K562 (cell line): Measurements from ENCODE around the gene ORMDL2. TPM values are rescaled to one million over a fixed set of nuclear protein-coding genes. Genes with fewer than 3 reads are reported as not detected.
A peak's percentile ranks its signal among the peaks of the same experiment; 100 is the strongest.

Experiments used
- AFF1 ChIP-seq, 2 experiments: fragments of 450-650 bp; IDR thresholded peaks; 2 replicates each; pipeline ENCODE4 v1.6.1; 2018; ENCODE audit warnings: mild to moderate bottlenecking in 2 of 2, low read depth in 1 of 2; ENCODE audit not compliant: partially characterized antibody in 2 of 2
- ARID2 ChIP-seq: fragments of 450-650 bp; IDR thresholded peaks from 2 replicates; pipeline ENCODE4 v1.6.1; 2017; ENCODE audit warnings: antibody characterized with exemption, mild to moderate bottlenecking
- GATAD2A ChIP-seq: fragments of 450-650 bp; IDR thresholded peaks from 2 replicates; pipeline ENCODE4 v1.6.1; 2017
- HEY1 ChIP-seq: fragments of 250-450 bp; sonication (Bioruptor Pico); IDR thresholded peaks from 2 replicates; pipeline ENCODE4 v1.5.0; 2020; ENCODE audit warnings: mild to moderate bottlenecking, moderate library complexity, borderline replicate concordance
- IFI16 ChIP-seq: fragments of 250-450 bp; sonication (Bioruptor Pico); IDR thresholded peaks from 2 replicates; pipeline ENCODE4 v2.1.2; 2022; ENCODE audit warnings: mild to moderate bottlenecking, inconsistent platforms
- KHSRP ChIP-seq: fragments of 450-650 bp; IDR thresholded peaks from 2 replicates; pipeline ENCODE4 v1.6.1; 2017
- MCM2 ChIP-seq: fragments of 450-650 bp; IDR thresholded peaks from 2 replicates; pipeline ENCODE4 v1.6.1; 2017; ENCODE audit warnings: low read depth, mild to moderate bottlenecking
- NCOA2 ChIP-seq, 2 experiments: fragments of 450-650 bp; IDR thresholded peaks; 2 replicates each; pipeline ENCODE4 v1.6.1; 2018; ENCODE audit warnings: mild to moderate bottlenecking in 2 of 2, moderate library complexity in 1 of 2; ENCODE audit not compliant: partially characterized antibody in 2 of 2
- NELFE ChIP-seq: IDR thresholded peaks from 2 replicates; pipeline ENCODE4 v1.6.1; 2011; ENCODE audit warnings: mild to moderate bottlenecking; ENCODE audit not compliant: insufficient read depth, insufficient read length
- NONO ChIP-seq, 2 experiments: fragments of 200-400 bp in 1 of 2; fragments of 450-650 bp in 1 of 2; formaldehyde crosslinking in 1 of 2; IDR thresholded peaks; 2 replicates each; pipeline ENCODE4 v1.6.1; 2017; ENCODE audit warnings: low read depth in 2 of 2, mild to moderate bottlenecking in 2 of 2, moderate library complexity in 2 of 2, low read length in 1 of 2
- PREB ChIP-seq: sonication (generic); formaldehyde crosslinking; IDR thresholded peaks from 2 replicates; pipeline ENCODE4 v1.8.1; 2023; ENCODE audit warnings: mild to moderate bottlenecking, missing genetic modification reagents
- SP2 ChIP-seq: IDR thresholded peaks from 2 replicates; pipeline ENCODE4 v1.6.1; 2011; ENCODE audit warnings: mild to moderate bottlenecking, low read depth, low read length, moderate library complexity; ENCODE audit not compliant: poor library complexity, severe bottlenecking; ENCODE audit errors: extremely low read depth
- SRSF3 ChIP-seq: fragments of 200-400 bp; formaldehyde crosslinking; IDR thresholded peaks from 2 replicates; pipeline ENCODE4 v1.6.1; 2016; ENCODE audit warnings: mild to moderate bottlenecking, low read length, moderate library complexity; ENCODE audit not compliant: insufficient read depth
- TEAD2 ChIP-seq: fragments of 450-650 bp; IDR thresholded peaks from 2 replicates; pipeline ENCODE4 v1.6.1; 2016; ENCODE audit warnings: missing genetic modification characterization, control low read depth, missing compliant biosample characterization
- THRAP3 ChIP-seq: fragments of 450-650 bp; IDR thresholded peaks from 2 replicates; pipeline ENCODE4 v1.6.1; 2016; ENCODE audit warnings: mild to moderate bottlenecking, inconsistent platforms, borderline replicate concordance
- ZBTB49 ChIP-seq: sonication (generic); formaldehyde crosslinking; IDR thresholded peaks from 2 replicates; pipeline ENCODE4 v1.8.0; 2022; ENCODE audit warnings: missing genetic modification reagents, mild to moderate bottlenecking, borderline replicate concordance
- ZNF408 ChIP-seq: fragments of 250-450 bp; sonication (Bioruptor Pico); IDR thresholded peaks from 2 replicates; pipeline ENCODE4 v1.4.0; 2020; ENCODE audit warnings: low read depth, mild to moderate bottlenecking, moderate library complexity
- ZNF431 ChIP-seq: sonication (generic); formaldehyde crosslinking; IDR thresholded peaks from 2 replicates; pipeline ENCODE4 v1.8.0; 2022; ENCODE audit warnings: mild to moderate bottlenecking, missing genetic modification reagents
- ZNF512 ChIP-seq: IDR thresholded peaks from 2 replicates; pipeline ENCODE4 v1.6.1; 2016; ENCODE audit warnings: missing genetic modification characterization, missing compliant biosample characterization
- polyA plus RNA-seq, 8 experiments: library from polyadenylated mRNA; depleted of rRNA in 4 of 8; stranded (reverse) in 5 of 8; unstranded in 3 of 8; fragments of >200 nt; fragmentation: Nextera tagmentation in 2 of 8; fragmentation: Illumina TruSeq in 1 of 8; extraction: Ambion mirVana in 2 of 8; extraction: Trizol in 1 of 8; gene quantifications; 2 replicates each; pipeline versions ENCODE4 v1.2.1 to v1.2.3, GENCODE V29; 2011 to 2014; ENCODE audit warnings: inconsistent platforms in 1 of 8, missing spikeins in 1 of 8
- total RNA-seq, 7 experiments: library from RNA; depleted of rRNA in 6 of 7; stranded (reverse); fragments of >200 nt in 6 of 7; fragmentation: Illumina TruSeq in 2 of 7; extraction: Trizol in 2 of 7; gene quantifications; 2 replicates each; pipeline versions ENCODE4 v1.2.1 to v1.2.3, GENCODE V29; 2011 to 2021; ENCODE audit warnings: low replicate concordance in 1 of 7

ORMDL2 gene
- total and polyA plus RNA-seq, 9 of the 15 experiments (the other 6 are each of a cell fraction or from before 2014, with no cell fraction given), result 9.9 to 113 (median 34.4) TPM

- no peak for TF ChIP-seq AFF1 (IDR thresholded peaks at IDR 0.05; ENCODE audit: low read depth in 1 of 2, partially characterized antibody in 2 of 2)
- TF ChIP-seq THRAP3, result no peak
- TF ChIP-seq MCM2, result no peak
- no peak for TF ChIP-seq NELFE
- TF ChIP-seq ZNF431 (CRISPR knock-in tag), result no peak
- no peak for TF ChIP-seq IFI16 (CRISPR knock-in tag)
- no peak for TF ChIP-seq ZNF408 (CRISPR knock-in tag)
- no peak for TF ChIP-seq NCOA2 (IDR thresholded peaks at IDR 0.05; ENCODE audit: partially characterized antibody in 2 of 2)
- TF ChIP-seq HEY1 (CRISPR knock-in tag), result no peak
- no peak for TF ChIP-seq ARID2
- TF ChIP-seq PREB (CRISPR knock-in tag), result no peak
- no peak for TF ChIP-seq ZNF512 (tag)
- no peak for TF ChIP-seq KHSRP
- TF ChIP-seq ZBTB49 (CRISPR knock-in tag), result no peak
- no peak for TF ChIP-seq SP2
- TF ChIP-seq SRSF3, result no peak
- TF ChIP-seq NONO (IDR thresholded peaks at IDR 0.05; ENCODE audit: low read depth in 2 of 2, low read length in 1 of 2), result no peak
- no peak for TF ChIP-seq GATAD2A
- TF ChIP-seq TEAD2 (tag), result peak; percentile 90
Measured at GRCh38 chr12:55822228-55822627, 4.4 kb downstream of the ORMDL2 start (continued).
